PC-3 (cell line): Measurements from ENCODE around the gene MED7.

Source experiments
- CTCF ChIP-seq: fragments of 300-600 bp; sonication (generic); conservative IDR thresholded peaks from 2 replicates; pipeline ENCODE4 v1.5.1; 2017; ENCODE audit warnings: antibody characterized with exemption, low read depth, mild to moderate bottlenecking, low read length
- EZH2 ChIP-seq: fragments of 300-600 bp; sonication (generic); IDR thresholded peaks from one replicate; pipeline ENCODE4 v1.6.1; 2017; ENCODE audit warnings: antibody characterized with exemption, mild to moderate bottlenecking, low read length; ENCODE audit not compliant: unreplicated experiment
- EZH2phosphoT487 ChIP-seq: fragments of 300-600 bp; sonication (generic); IDR thresholded peaks from 2 replicates; pipeline ENCODE4 v1.6.1; 2018; ENCODE audit warnings: mild to moderate bottlenecking, antibody characterized with exemption, low read length, borderline replicate concordance

GRCh38 chr5:157189223-157189622, 46.6 kb upstream of the MED7 start:
- TF ChIP-seq CTCF (no peak), EZH2 (no peak), EZH2phosphoT487 (no peak)
